Effector CD4-positive, alpha-beta T cell (primary cell): Measurements from ENCODE around the gene GARIN3. TPM values are rescaled to one million over a fixed set of nuclear protein-coding genes. Genes with fewer than 3 reads are reported as not detected.
"Not testable (repeated sequence)": the region's sequence is repeated elsewhere in the genome, so short reads cannot be mapped to it uniquely, and the experiment has no call there.

Experiments
- DNase-seq: peaks from one replicate; pipeline ENCODE4 v3.0.0-alpha.2; 2020
- total RNA-seq: gene quantifications from one replicate; lab custom pipeline; 2026; lab: John Stamatoyannopoulos, UW

The GARIN3 gene
- total RNA-seq, result not detected

- DNase-seq, result no peak
Observed at GRCh38 chr5:157166214-157167213, at the start of gene GARIN3. Gene GARIN3 (minus strand): TSS chr5:157166264. CDS start chr5:157166168, 96 bp downstream.

GRCh38 chr5:157215514-157216167, 49.6 kb upstream of the GARIN3 start:
- no peak for DNase-seq

GRCh38 chr5:157214861-157215513, 48.9 kb upstream of the GARIN3 start:
- peak; percentile 20 for DNase-seq

GRCh38 chr5:157214415-157214814, 48.4 kb upstream of the GARIN3 start:
- DNase-seq, result no peak

- no peak for DNase-seq
Observed at GRCh38 chr5:157213527-157214243, 47.6 kb upstream of the GARIN3 start.

GRCh38 chr5:157212307-157212706, 46.2 kb upstream of the GARIN3 start:
- DNase-seq, result no peak

GRCh38 chr5:157210652-157211051, 44.6 kb upstream of the GARIN3 start:
- not testable (repeated sequence) for DNase-seq

GRCh38 chr5:157205708-157206107, 39.6 kb upstream of the GARIN3 start:
- no peak for DNase-seq

- DNase-seq, result no peak
Observed at GRCh38 chr5:157204765-157205164, 38.7 kb upstream of the GARIN3 start.

- DNase-seq, result no peak
Observed at GRCh38 chr5:157203417-157203816, 37.4 kb upstream of the GARIN3 start.

GRCh38 chr5:157201857-157202256, 35.8 kb upstream of the GARIN3 start:
- DNase-seq, result no peak

GRCh38 chr5:157198277-157198986, 32.4 kb upstream of the GARIN3 start:
- DNase-seq, result peak; percentile 57

GRCh38 chr5:157197086-157197485, 31.0 kb upstream of the GARIN3 start:
- peak; percentile 31 for DNase-seq

- no peak for DNase-seq
Observed at GRCh38 chr5:157196045-157196444, 30.0 kb upstream of the GARIN3 start.

- peak; percentile 36 for DNase-seq
Observed at GRCh38 chr5:157193699-157194424, 27.8 kb upstream of the GARIN3 start.

GRCh38 chr5:157189223-157189622, 23.2 kb upstream of the GARIN3 start:
- no peak for DNase-seq

- no peak for DNase-seq
Observed at GRCh38 chr5:157188270-157188669, 22.2 kb upstream of the GARIN3 start.

- DNase-seq, result no peak
Observed at GRCh38 chr5:157187046-157187754, 21.1 kb upstream of the GARIN3 start.

GRCh38 chr5:157186309-157187045, 20.4 kb upstream of the GARIN3 start:
- DNase-seq, result no peak

- not testable (repeated sequence) for DNase-seq
Observed at GRCh38 chr5:157185122-157185521, 19.1 kb upstream of the GARIN3 start.
